GM19025 (cell line): ENCODE results near the gene SCMH1.
"Not testable (repeated sequence)": the region's sequence is repeated elsewhere in the genome, so short reads cannot be mapped to it uniquely, and the experiment has no call there.

Source experiments
- ATAC-seq: cut with Tn5 transposase; IDR thresholded peaks from one replicate; pipeline ENCODE4 v1.9.1; 2021; ENCODE audit warnings: mild to moderate bottlenecking, low read depth, moderate library complexity; ENCODE audit not compliant: unreplicated experiment

Gene SCMH1

DNA sequence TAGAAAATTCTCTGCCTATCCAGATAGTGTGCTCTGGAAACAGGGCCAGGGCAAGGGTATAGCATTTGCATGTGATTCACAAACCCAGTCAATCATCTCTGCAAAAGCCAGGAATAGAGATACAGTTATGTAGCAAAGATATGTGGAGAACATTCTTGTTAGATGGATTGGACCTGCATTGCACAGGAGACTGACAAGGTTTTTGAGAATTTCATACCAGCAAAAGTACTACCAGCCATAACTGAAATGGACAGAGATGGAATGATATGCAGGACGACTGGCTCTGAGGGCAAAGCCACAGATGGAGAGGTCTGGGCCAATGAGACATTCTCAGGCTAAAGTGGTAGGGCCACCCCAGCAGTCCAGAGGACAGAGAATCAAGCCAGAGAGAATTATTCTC lies 24.7 kb downstream of the SCMH1 start:
- ATAC-seq, result no peak

DNA sequence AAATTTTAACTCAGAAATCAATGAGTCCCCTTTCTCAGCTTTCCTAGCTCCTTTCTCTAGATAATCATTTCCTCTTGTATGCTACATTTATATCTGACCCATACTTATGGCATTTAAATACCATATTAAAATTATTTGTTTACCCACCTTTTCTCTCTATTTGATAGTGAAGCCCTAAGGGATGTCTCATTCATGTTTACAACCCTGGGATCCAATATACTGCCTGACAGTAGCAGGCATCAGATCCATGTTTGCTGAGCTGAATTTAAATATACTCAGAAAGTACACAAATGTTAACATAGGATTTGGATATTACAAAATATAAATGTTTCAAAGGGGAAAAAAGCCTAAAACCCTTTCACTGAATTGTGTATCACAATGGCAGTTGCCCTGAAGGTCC lies 26.5 kb downstream of the SCMH1 start:
- no peak for ATAC-seq

DNA sequence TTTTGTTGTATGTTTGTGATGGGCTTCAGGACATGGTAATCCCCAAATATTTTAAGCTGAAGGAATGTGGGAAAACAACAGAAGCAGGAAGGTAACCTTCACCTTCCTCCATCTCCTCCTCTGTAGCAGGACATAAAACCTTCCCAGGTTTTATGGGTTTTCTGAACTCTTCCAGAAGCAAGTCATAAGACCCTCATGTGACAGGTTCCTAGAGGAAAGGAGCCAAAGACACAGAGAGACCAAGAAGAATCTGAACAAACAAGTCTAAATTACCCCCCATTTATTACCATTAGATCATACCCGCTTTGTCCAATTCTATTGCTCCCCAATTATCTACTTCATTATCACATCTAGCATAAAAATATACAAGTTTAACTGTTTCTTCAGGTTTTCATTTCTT lies 28.8 kb downstream of the SCMH1 start:
- ATAC-seq, result no peak

DNA sequence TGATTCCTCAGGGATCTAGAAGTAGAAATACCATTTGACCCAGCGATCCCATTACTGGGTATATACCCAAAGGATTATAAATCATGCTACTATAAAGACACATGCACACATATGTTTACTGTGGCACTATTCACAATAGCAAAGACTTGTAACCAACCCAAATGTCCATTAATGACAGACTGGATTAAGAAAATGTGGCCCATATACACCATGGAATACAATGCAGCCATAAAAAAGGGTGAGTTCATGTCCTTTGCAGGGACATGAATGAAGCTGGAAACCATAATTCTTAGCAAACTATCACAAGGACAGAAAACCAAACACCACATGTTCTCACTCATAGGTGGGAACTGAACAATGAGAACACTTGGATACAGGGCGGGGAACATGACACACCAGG lies 30.5 kb downstream of the SCMH1 start:
- ATAC-seq, result not testable (repeated sequence)

DNA sequence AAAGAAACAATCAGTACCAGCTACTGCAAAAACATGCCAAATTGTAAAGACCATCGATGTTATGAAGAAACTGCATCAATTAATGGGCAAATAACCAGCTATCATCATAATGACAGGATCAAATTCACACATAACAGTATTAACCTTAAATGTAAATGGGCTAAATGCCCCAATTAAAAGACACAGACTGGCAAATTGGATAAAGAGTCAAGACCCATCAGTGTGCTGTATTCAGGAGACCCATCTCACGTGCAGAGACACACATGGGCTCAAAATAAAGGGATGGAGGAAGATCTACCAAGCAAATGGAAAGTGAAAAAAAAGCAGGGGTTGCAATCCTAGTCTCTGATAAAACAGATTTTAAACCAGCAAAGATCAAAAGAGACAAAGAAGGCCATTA lies 35.1 kb downstream of the SCMH1 start:
- ATAC-seq, result not testable (repeated sequence)

DNA sequence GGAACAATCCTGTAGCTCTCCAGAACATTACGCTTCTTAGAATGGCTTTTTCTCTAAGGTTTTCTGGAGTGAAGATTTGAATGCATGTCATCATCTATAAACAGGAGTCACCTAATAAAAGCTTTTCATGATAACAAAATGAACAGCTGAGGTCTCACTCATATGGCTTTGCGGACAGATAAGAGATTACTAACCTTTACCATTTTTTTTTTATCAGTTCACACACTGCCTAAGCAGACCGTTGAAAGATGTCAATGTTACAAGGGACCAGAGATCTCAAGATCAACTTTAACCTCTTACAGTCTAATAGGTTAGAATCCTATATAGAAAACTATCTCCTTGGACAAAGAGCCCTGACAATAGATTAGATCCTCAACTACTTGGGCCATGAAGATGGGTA lies 41.4 kb downstream of the SCMH1 start:
- ATAC-seq, result no peak

DNA sequence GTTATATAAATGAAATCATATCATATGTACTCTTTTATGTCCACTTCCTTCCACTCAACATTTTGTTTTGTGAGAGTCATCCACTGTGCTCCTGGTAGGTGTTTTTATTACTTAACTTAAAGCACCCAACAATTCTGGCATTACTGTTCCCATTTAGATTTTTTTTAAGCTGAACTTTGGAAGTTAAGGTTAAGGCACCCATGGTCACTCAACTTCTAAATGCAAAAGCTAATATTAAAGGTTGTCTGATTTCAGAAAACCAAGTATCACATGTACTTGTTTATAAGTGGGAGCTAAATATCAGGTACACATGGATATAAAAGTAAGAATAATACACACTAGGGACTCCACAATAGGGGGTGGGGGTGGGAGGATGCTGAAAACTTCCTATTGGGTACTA lies 42.7 kb downstream of the SCMH1 start:
- no peak for ATAC-seq

DNA sequence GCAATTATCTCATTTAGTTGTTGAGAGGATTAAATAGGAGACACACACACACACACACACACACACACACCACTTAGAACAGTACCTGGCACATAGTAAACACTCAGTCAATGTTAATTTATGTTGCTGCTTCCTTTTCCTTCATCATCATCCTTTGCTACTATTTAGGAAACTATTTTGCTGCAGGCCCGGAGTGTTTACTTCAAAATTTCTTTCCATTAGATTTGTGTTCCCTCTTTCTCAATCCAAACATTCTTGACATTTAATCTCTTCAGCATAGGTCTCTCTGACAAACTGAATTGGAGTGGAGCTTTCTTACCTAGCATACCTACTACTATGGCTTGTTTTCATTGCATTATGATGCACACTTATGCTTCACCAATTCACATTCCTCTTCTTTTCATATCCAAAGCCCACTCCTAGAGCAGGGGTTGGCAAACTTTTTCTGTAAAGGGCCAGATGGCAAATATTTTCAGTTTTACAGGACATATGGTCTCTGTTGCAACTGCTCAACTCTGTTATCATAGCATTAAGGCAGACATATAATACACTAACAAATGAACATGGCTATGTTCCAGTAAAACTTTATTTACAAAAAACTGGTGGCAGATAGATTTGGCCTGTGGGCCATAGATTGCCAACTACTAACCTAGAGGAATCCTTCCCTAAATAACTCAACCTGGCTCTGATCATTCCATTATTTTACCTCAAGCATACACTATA lies 49.5 kb downstream of the SCMH1 start:
- ATAC-seq, result no peak

DNA sequence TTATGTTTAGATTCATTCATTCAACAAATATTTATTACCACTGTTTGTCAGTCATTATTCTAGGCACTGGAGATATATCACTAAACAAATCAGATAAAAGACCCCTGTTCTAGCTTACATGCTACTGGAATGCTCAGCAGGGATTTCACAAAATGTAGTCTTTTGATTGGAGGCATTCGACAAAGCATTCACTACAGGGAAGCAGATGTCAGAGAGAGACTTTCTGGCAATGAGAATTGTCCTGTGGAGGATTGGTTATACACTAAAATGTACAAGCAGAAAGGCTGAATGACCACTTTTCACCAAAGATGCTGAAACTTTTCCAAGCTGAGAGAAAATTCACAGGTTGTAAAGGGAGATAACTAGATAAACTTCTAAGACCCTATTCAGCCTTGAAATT lies 57.7 kb downstream of the SCMH1 start:
- no peak for ATAC-seq

DNA sequence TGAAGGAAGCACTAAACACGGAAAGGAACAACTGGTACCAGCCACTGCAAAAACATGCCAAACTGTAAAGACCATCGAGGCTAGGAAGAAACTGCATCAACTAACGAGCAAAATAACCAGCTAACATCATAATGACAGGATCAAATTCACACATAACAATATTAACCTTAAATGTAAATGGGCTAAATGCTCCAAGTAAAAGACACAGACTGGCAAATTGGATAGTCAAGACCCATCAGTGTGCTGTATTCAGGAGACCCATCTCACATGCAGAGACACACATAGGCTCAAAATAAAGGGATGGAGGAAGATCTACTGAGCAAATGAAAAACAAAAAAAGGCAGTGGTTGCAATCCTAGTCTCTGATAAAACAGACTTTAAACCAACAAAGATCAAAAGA lies 63.9 kb downstream of the SCMH1 start:
- not testable (repeated sequence) for ATAC-seq

DNA sequence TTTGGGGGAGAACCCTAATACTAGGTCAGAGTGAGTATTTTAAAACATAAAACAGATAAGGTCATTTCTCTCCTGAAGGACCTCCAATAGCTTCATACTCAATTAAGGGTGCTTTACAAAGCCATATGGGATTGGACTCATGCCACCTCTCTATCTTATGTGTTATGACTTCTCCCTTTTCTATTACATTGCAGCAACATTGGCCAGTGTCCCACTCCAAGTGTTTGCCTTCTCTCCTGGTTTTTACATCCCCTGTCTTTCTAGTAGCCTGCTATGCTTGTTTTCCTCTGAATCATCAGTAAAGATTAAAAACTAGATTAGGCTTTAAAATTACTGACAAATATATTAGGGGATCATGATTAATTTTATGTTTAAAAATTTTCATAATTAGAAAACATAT lies 66.6 kb downstream of the SCMH1 start:
- no peak for ATAC-seq

DNA sequence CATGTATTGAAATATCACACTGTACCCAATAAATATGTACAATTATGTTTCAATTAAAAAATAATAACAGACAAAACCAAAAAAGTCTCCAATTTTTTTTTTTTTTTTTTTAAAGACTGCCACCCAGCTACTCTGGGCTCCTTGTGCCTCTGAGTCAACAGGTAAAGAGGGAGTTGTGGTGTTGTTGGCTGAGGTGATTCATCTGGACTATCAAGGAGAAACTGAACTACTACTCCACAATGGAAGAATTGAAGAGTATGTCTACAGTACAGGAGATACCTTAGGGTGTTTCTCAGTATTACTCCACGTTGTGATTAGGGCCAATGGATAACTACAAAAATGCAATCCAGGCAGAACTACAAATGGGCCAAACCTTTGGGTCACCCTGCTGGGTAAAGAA lies 67.9 kb downstream of the SCMH1 start:
- no peak for ATAC-seq

DNA sequence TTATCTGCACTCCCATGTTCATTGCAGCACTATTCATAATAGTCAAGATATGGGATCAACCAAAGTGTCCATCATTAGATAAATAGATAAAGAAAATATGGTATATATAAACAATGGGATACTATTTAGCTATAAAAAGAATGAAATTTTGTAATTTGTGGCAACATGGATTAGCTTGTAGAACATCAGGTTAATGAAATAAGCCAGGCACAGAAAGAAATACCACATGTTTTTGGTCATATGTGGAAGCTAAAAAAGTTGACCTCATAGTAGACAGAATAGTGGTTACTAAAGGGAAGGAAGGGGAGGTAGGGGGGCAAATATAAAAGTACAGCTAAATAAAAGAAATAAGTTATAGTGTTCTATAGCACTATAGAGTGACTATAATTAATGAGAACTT lies 68.5 kb downstream of the SCMH1 start:
- ATAC-seq, result no peak

DNA sequence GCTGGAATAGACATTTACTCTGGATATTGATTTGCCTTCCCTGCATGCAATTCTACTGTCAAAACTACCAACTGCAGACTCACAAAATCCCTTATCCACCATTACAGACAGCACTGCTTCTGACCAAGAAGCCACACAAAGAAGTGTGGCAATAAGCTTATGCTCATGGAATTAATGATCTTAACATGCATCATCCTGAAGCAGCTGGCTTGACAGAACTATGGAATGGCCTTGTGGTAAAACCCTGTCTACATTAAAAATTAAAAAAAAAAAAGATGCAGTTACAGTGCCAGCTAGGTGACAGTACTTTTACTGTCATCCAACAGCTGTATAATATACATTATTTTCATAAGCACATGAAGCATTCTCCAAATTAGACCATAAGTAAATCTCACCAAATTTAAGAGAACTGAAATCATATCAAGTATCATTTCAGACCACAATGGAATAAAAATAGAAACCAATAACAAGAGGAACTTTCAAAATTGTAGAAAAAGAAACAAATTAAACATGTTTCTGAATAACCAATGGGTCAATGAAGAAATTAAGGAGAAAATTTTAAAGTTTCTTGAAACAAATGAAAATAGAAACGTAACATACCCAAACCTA lies 70.7 kb downstream of the SCMH1 start:
- ATAC-seq, result no peak

DNA sequence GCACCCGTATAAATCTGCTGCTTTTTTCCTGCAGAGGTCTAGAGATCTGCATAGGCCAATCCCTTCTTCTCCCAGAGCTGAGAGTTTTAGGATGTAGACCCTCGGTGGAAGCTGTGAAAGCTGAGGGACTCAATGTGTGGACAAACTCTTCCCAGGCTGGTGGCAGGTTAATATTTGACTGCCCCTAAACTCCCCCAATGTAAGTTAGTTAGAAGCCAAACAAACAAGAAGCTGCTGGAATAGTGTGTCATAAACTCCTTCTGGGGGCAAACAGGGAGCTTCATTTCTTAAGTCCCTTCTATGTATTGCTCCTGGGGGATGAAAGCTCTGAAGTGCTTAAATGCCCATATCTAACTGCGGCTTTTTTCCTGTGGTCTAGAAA lies 72.3 kb downstream of the SCMH1 start:
- ATAC-seq, result no peak

DNA sequence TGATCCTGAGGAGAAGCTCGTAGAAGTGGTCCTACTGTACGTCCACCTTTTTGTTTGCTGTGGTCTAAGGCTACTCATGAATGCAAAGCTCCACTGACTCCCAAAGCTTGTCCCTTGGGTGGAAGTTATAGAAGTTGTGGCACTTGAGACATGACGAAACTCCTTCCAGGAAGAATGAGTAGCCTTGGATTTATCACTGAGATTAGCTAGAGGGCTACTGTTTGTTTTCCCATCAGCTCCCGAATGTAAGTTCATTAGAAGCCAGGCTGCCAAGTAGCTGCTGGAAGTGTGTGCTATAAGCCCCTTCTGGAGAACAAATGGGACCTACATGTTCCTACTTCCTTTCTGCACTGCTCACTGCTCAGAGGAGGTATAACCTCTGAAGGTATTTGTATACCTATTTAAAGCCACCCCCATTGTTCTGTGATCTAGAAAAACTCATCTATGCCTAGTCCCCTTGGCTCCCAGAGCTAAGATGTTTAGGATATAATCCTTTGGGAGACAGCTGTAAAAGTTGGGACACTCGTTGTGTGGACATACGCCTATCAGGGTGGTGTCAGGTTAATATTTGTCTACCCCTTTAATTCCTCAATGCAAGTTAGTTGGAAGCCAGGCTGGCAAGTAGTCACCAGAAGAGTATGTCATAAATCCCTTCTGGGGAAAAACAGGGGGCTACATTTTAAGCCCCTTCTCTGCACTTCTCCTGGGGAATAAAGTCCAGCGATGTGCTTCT lies 72.9 kb downstream of the SCMH1 start:
- no peak for ATAC-seq

DNA sequence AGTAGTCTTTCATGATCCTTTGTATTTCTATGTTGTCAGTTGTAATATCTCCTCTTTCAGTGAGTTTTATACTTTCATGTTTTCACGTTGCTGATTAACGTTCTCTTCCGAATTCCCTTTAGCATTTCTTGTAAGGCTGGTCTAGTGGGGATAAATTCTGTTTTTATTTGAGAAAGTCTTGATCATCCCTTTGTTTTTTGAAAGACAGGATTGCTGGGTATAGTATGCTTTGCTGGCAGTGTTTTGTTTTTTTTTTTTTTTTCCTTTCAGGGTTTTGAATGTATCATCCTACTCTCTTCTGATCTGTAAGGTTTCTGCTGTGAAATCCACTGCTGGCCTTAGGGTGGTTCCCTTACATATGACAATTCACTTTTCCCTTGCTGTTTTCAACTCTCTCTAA lies 74.4 kb downstream of the SCMH1 start:
- no peak for ATAC-seq

DNA sequence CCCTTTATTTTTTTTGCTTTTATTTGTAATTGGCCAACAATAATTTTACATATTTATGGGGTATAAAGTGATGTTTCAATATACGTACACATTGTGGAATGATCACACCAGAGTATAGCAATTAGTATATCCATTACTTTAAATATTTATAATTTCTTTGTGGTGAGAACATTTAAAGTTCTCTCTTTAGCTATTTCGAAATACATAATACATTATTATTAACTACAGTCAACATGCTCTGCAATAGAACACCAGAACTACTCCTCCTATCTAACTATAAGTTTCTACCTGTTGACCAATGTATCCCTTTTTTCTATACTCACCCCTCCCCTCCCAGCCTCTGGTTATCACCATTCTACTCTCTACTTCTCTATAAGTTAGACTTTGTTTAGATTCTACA lies 77.4 kb downstream of the SCMH1 start:
- ATAC-seq, result no peak

DNA sequence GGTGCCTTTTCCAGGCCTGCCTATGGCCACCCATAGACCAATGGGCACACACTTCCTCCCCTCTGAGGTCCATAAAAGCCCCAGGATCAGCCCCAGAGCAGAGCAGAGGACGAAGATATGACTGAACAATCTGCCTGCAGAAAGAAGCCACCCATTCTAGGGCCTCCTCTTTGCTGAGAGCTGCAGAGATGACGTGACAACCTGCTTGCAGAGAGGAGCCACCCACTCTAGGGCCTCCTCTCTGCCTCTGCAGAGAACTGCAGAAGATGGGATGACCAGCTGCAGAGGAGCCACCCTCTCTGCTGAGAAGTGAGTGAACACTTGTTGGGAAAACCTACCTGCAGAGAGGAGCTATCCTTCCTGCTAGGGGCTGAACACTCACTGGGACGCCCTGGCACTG lies 79.7 kb downstream of the SCMH1 start:
- no peak for ATAC-seq

DNA sequence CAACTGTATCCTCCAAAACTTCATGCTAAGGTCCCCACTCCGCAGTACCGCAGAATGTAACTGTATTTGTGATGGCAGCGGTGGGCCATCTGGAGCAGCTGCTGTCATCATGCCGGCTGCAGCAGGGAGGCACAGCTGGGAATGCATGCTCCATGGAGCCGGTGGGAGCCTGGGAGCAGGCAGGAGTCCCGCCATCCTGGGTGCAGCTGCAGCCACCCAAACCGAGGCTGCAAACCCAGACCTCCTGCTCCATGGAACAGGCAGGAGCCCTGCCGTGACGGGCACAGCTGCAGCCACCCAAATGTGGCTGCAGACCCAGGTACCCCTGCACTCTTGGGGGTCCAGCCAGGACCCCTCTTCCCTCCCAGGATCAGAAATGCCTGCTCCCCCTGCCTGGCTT lies 80.3 kb downstream of the SCMH1 start:
- ATAC-seq, result no peak

DNA sequence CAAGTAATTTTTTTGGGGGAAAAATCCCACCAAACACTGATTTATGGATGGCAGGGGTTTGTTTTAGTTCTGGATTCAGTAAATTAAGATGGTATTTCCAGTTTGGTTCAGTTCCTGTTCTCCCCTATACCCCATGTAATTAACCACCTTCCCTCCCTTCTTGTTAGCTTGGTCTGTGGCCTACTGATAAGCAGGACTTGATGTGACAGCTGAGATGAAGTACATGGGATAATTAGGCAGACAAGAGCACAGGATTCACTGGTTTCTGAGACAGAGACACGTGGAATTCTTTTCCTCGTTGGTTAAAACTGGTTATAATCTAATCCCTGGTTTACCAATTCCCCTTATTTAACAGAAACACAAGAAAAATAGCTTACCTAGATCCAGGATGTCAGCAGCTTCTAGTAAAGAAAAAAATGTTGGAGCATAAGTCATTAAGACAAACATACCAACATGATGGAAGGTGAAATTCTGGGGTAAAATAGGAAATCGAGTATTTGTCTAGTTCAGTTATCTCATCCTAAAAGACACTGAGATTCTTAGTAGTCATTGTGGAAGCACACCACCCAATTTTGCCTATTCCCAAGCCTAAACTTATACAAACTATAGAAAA lies 81.5 kb downstream of the SCMH1 start:
- no peak for ATAC-seq

DNA sequence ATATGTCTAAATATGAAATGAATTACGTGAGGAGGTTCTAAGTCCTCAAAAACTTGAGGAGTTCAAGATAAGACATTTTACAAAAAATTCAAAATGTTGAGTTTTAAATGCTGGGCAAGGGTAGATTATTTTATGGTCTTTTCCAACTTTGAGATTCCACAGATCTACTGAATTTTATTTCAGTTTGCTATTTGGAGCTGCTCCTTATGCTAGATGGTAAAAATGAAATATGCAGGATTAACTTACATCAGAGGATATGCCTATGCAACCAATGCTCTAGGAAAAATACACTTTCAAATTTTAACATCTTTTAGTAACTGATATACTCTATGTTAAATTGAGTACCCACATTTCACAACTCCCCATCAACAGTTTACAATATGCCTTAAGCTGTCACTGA lies 83.1 kb downstream of the SCMH1 start:
- ATAC-seq, result no peak
